GM12878 (cell line): ENCODE measurements around the gene IL17B. TPM values are rescaled to one million over a fixed set of nuclear protein-coding genes. Genes with fewer than 3 reads are reported as not detected.

Experiments
- ATAC-seq: fragments of 200-7000 bp; cut with Tn5 transposase; 3 replicates; pipeline ENCODE4 v1.9.1; 2020; ENCODE audit warnings: mild to moderate bottlenecking, moderate library complexity
- BruUV-seq: library from RNA; stranded (reverse); fragments of 400-500 nt; replicated peaks from 2 replicates; lab custom pipeline; 2021; lab: Mats Ljungman, UMichigan
- CTCF ChIA-PET: fragments of 300-600 bp; sonication (Branson Sonifier 250); formaldehyde crosslinking; extraction: SDS; loops from one replicate; lab custom pipeline; 2021; ENCODE audit warnings: inconsistent platforms; lab: Yijun Ruan, JAX
- POLR2A ChIA-PET: fragments of 350-600 bp; formaldehyde crosslinking; extraction: SDS; loops from one replicate; lab custom pipeline; 2021; ENCODE audit warnings: inconsistent platforms; lab: Charles Lee
- RAD21 ChIA-PET: fragments of 300-600 bp; sonication (Branson Sonifier 250); formaldehyde crosslinking; loops from one replicate; lab custom pipeline; 2023; ENCODE audit warnings: antibody characterized with exemption; ENCODE audit not compliant: unreplicated experiment; lab: Charles Lee
- SMC1A ChIA-PET: fragments of 300-600 bp; sonication (Branson Sonifier 250); formaldehyde crosslinking; loops from one replicate; lab custom pipeline; 2023; ENCODE audit not compliant: unreplicated experiment, uncharacterized antibody; lab: Charles Lee
- DNase-seq: peaks from one replicate; pipeline ENCODE4 v3.0.0-alpha.2; 2011; ENCODE audit warnings: low read depth, low spot score
- FAIRE-seq: peaks from 3 replicates; lab custom pipeline; 2011; peaks lifted over from hg19 to GRCh38; lab: Jason Lieb, UNC
- H2AFZ ChIP-seq: 2 replicates; pipeline ENCODE4 v1.6.0; 2011; ENCODE audit warnings: low read depth, low read length, control low read depth; ENCODE audit not compliant: control insufficient read depth
- H3K27ac ChIP-seq: 2 replicates; pipeline ENCODE4 v1.5.1; 2011; ENCODE audit warnings: control low read depth; ENCODE audit not compliant: control insufficient read depth, insufficient read depth
- H3K27me3 ChIP-seq, 2 experiments: replicated peaks in 1 of 2; 2 replicates each; pipeline versions ENCODE4 v1.6.0 to v1.6.1; 2011; ENCODE audit warnings: low read length in 1 of 2; ENCODE audit not compliant: control insufficient read depth in 2 of 2, insufficient read depth in 2 of 2
- H3K36me3 ChIP-seq, 2 experiments: 2 replicates each; pipeline ENCODE4 v1.5.1; 2011; ENCODE audit warnings: low read length in 1 of 2; ENCODE audit not compliant: control insufficient read depth in 2 of 2, insufficient read depth in 2 of 2
- H3K4me1 ChIP-seq: 2 replicates; pipeline ENCODE4 v1.6.1; 2011; ENCODE audit warnings: mild to moderate bottlenecking, low read length, moderate library complexity, mixed read lengths; ENCODE audit not compliant: control insufficient read depth, insufficient read depth
- H3K4me2 ChIP-seq: 2 replicates; pipeline ENCODE4 v1.6.0; 2011; ENCODE audit warnings: control low read depth; ENCODE audit not compliant: control insufficient read depth, insufficient read depth
- H3K4me3 ChIP-seq: fragments of 200-600 bp; sonication (generic); 2 replicates; pipeline ENCODE4 v1.5.1; 2016
- H3K79me2 ChIP-seq: 2 replicates; pipeline ENCODE4 v1.6.0; 2011; ENCODE audit warnings: low read length; ENCODE audit not compliant: control insufficient read depth, insufficient read depth
- H3K9ac ChIP-seq: 2 replicates; pipeline ENCODE4 v1.8.0; 2011; ENCODE audit warnings: low read length, control low read depth, mixed read lengths; ENCODE audit not compliant: control insufficient read depth, insufficient read depth
- H3K9me3 ChIP-seq: replicated peaks from 3 replicates; pipeline ENCODE4 v1.5.1; 2011; ENCODE audit warnings: mild to moderate bottlenecking, low read length; ENCODE audit not compliant: control insufficient read depth, insufficient read depth
- H4K20me1 ChIP-seq: 2 replicates; pipeline ENCODE4 v1.6.0; 2011; ENCODE audit not compliant: control insufficient read depth, insufficient read depth
- BCL11A ChIP-seq: IDR thresholded peaks from 2 replicates; pipeline ENCODE4 v1.6.1; 2011; ENCODE audit warnings: low read depth, low read length
- CREM ChIP-seq: IDR thresholded peaks from 2 replicates; pipeline ENCODE4 v1.6.1; 2014; ENCODE audit warnings: antibody characterized with exemption, low read depth
- ETV6 ChIP-seq, 2 experiments: fragments of 450-650 bp in 1 of 2; IDR thresholded peaks in 1 of 2; conservative IDR thresholded peaks in 1 of 2; 2 replicates each; pipeline ENCODE4 v1.6.1; 2014; ENCODE audit warnings: antibody characterized with exemption in 1 of 2, borderline replicate concordance in 1 of 2, low read depth in 1 of 2, mild to moderate bottlenecking in 1 of 2, moderate library complexity in 1 of 2
- IRF3 ChIP-seq: fragments of 450-650 bp; IDR thresholded peaks from 2 replicates; pipeline ENCODE4 v1.6.1; 2014; ENCODE audit warnings: mild to moderate bottlenecking
- NFYA ChIP-seq: IDR thresholded peaks from 2 replicates; pipeline ENCODE4 v1.6.1; 2011; ENCODE audit warnings: low read depth, mild to moderate bottlenecking, low read length, improper control_type of control experiment, borderline replicate concordance
- RB1 ChIP-seq: fragments of 450-650 bp; formaldehyde crosslinking; IDR thresholded peaks from 2 replicates; pipeline ENCODE4 v1.6.1; 2017; ENCODE audit warnings: mild to moderate bottlenecking, borderline replicate concordance
- SMAD5 ChIP-seq: IDR thresholded peaks from 2 replicates; pipeline ENCODE4 v1.6.1; 2016; ENCODE audit warnings: antibody characterized with exemption, low read depth
- STAT3 ChIP-seq: IDR thresholded peaks from 2 replicates; pipeline ENCODE4 v1.6.1; 2011; ENCODE audit warnings: low read depth, low read length, improper control_type of control experiment
- TBL1XR1 ChIP-seq: IDR thresholded peaks from 2 replicates; pipeline ENCODE4 v1.6.1; 2012; ENCODE audit warnings: low read depth, low read length, improper control_type of control experiment
- ZSCAN29 ChIP-seq: fragments of 450-650 bp; IDR thresholded peaks from 2 replicates; pipeline ENCODE4 v1.6.1; 2017; ENCODE audit warnings: mild to moderate bottlenecking, moderate library complexity
- WGBS: methylation state at CpG from one replicate; pipeline ENCODE4 v1.1.6; 2016; ENCODE audit warnings: low lambda C conversion rate; ENCODE audit not compliant: insufficient replicate concordance, insufficient coverage; ENCODE audit errors: missing lambda C conversion rate; 5-methylcytosine and 5-hydroxymethylcytosine counted together
- in situ Hi-C: fragments of 300-500 bp; cut with MboI; formaldehyde crosslinking; loops from 9 replicates; pipeline ENCODE4 v1.14.3; 2018; ENCODE audit warnings: mixed read lengths
- intact Hi-C: fragments of 100-400 bp; cut with micrococcal nuclease; formaldehyde crosslinking; loops from one replicate; pipeline ENCODE4 v1.14.2; 2022; ENCODE audit not compliant: unreplicated experiment
- polyA plus RNA-seq, 11 experiments: library from polyadenylated mRNA; depleted of rRNA in 4 of 11; unstranded in 6 of 11; stranded (reverse) in 5 of 11; fragments of >200 nt; fragmentation: Nextera tagmentation in 4 of 11; fragmentation: Illumina TruSeq in 1 of 11; extraction: Ambion mirVana in 4 of 11; extraction: Trizol in 1 of 11; gene quantifications; 1 replicate in 1 of 11; 2 replicates in 10 of 11; pipeline versions ENCODE4 v1.2.1 to v1.2.3, GENCODE V29; 2011 to 2016; ENCODE audit warnings: inconsistent platforms in 2 of 11, missing spikeins in 2 of 11, low read depth in 1 of 11
- total RNA-seq, 4 experiments: library from RNA; depleted of rRNA in 3 of 4; stranded (reverse); fragments of >200 nt in 3 of 4; fragmentation: Illumina TruSeq in 1 of 4; extraction: Trizol in 1 of 4; gene quantifications; 2 replicates each; pipeline versions ENCODE4 v1.2.1 to v1.2.3, GENCODE V29; 2013 to 2021

IL17B gene
- total and polyA plus RNA-seq, 10 of the 15 experiments (the other 5 are each of a cell fraction or from before 2014, with no cell fraction given): not detected

- 34% methylated on average over 6 of the region's 6 CpGs for WGBS
- ATAC-seq (no peak), FAIRE-seq (no peak), DNase-seq (no peak)
- Histone ChIP-seq H3K36me3 (no peaks in the 10 kb centered on the region), H3K27me3 (no peaks in the 10 kb centered on the region), H3K79me2 (no peaks in the 10 kb centered on the region), H3K27ac (no peak overlapping the region), H2AFZ (no peak overlapping the region), H3K9ac (no peak overlapping the region), H3K4me3 (no peak overlapping the region), H4K20me1 (no peaks in the 10 kb centered on the region), H3K4me1 (no peaks in the 10 kb centered on the region), H3K4me2 (no peak overlapping the region), H3K9me3 (no peaks in the 10 kb centered on the region)
- CTCF ChIA-PET: interaction anchor here (0.7 to 1.1 kb wide), 4 partner anchors 13 to 164 kb away, joined by 3 to 4 read pairs (median 4); no protein-coding TSS in a partner anchor
- in situ Hi-C loops (no loop called here), intact Hi-C loops (no loop called here)
- no TSS peak for BruUV-seq
- POLR2A ChIA-PET: interaction anchor here (2.4 kb wide), 1 partner anchor 19 kb away, joined by 11 read pairs; no protein-coding TSS in a partner anchor
- SMC1A ChIA-PET: interaction anchor here (0.6 to 1.3 kb wide), 6 partner anchors 8 to 77 kb away, joined by 3 to 4 read pairs (median 3); no protein-coding TSS in a partner anchor
- RAD21 ChIA-PET: interaction anchor here (1.3 to 1.9 kb wide), 2 partner anchors 10 to 29 kb away, joined by 4 read pairs; no protein-coding TSS in a partner anchor
- no peak for TF ChIP-seq RB1
- no peak for TF ChIP-seq STAT3
- no peak for TF ChIP-seq ZSCAN29
- TF ChIP-seq CREM: no peak
- TF ChIP-seq TBL1XR1: no peak
- no peak for TF ChIP-seq NFYA
- no peak for TF ChIP-seq BCL11A
- no peak for TF ChIP-seq IRF3
- no peak for TF ChIP-seq SMAD5
- TF ChIP-seq ETV6 (conservative IDR thresholded peaks at IDR 0.05 in 1 of 2, IDR thresholded peaks at IDR 0.05 in 1 of 2; ENCODE audit: borderline replicate concordance in 1 of 2, low read depth in 1 of 2): no peak
Measured at GRCh38 chr5:149400304-149400703, 21.2 kb upstream of the IL17B start.
